Stimulated activated naive CD8-positive, alpha-beta T cell treated with anti-CD3 and anti-CD28 coated beads, Interleukin-15, Interleukin-2, amounts not matched to agents 100 U/mL and 50 U/mL, for 24 hours (primary cell): ENCODE data around the gene LAMP1.
"Not testable (repeated sequence)": the region's sequence is repeated elsewhere in the genome, so short reads cannot be mapped to it uniquely, and the experiment has no call there.

Experiments
- ATAC-seq: fragments of 150-1000 bp; cut with Tn5 transposase; one replicate; pipeline ENCODE4 v1.10.0; 2021
- DNase-seq: peaks from one replicate; pipeline ENCODE4 v3.0.0; 2021

Gene LAMP1

GRCh38 chr13:113297370-113298042, 467 bp downstream of the LAMP1 start:
- DNase-seq = peak; percentile 54
- ATAC-seq = peak; percentile 42

GRCh38 chr13:113298043-113298945, 1.3 kb downstream of the LAMP1 start:
- DNase-seq (no peak), ATAC-seq (no peak)

DNA sequence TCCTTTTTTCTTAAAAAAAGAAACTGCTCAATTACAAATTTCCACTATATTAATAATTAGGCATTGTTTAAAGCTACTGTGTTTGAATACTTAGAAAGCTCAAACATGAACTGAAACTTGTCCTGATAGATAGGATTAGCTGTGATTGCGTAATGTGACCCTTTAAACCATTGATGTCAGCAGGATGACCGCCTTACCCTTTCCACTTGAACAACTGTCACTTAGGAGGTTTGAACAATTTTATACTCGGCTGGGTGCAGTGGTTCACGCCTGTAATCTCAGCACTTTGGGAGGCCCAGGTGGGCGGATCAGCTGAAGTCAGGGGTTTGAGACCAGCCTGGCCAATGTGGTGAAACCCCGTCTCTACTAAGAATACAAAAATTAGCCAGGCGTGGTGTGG, 2.9 kb downstream of the LAMP1 start:
- no peak for ATAC-seq
- DNase-seq = no peak

GRCh38 chr13:113302986-113303385, 5.9 kb downstream of the LAMP1 start:
- no peak for DNase-seq

DNA sequence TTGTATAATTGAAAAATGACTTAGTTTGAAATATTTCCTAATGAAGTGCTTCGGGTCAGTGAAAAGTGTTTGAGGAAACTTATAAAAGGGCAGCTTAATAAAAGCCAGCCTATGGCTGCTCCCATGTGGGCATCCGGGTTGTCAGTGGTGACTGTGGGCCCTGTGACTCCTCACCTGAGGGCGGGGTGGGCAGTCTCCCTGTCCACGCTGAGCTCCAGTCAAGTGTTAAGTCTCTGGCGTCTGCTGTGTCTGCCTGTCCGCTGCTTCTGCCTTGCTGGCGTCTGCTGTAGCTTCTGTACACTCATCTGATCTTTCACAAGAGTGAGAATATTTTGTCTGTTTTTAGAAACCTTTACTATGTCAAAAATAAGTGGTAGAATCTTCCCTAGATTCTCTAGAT, 7.1 kb downstream of the LAMP1 start:
- DNase-seq (no peak), ATAC-seq (no peak)

More at GRCh38 chr13:113302986-113303385, 5.9 kb downstream of the LAMP1 start:
- no peak for ATAC-seq

DNA sequence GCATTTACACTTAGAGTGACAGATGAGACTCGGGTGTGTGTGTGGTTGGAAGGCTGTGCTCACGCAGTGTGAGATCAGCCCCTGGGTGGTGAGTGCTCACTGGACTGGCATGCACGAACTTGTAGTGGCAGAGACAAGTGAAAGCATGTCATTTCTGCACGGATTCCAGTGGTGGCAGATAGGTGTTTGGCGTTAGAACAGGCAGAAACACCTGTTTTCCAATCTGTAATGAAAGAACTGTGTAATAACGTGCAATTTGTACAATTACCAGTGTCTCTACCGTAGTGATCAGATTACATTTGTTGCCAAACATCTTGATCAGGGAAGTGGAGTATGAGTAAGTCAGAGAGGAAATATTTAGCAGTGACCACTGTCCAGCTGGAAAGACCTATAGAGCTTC, 8.2 kb downstream of the LAMP1 start:
- ATAC-seq (no peak), DNase-seq (no peak)

DNA sequence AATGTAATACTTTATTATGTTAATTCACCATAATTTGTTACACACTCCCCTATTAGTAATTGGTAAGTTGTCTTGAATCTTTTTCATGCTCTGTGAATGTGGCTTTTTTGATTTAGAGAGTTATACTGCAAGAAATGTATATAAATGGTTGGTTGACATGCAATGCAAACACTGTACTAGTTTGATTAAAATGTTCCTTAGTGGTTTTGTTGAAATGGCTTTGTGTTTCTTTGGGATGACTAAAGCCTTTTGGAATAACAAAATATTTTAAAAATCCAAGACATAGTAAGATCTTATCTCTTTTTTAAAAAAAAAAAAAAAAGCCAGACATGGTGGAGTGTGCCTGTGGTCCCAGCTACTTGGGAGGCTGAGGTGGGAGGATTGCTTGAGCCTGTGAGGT, 10.5 kb downstream of the LAMP1 start:
- DNase-seq (no peak), ATAC-seq (no peak)

DNA sequence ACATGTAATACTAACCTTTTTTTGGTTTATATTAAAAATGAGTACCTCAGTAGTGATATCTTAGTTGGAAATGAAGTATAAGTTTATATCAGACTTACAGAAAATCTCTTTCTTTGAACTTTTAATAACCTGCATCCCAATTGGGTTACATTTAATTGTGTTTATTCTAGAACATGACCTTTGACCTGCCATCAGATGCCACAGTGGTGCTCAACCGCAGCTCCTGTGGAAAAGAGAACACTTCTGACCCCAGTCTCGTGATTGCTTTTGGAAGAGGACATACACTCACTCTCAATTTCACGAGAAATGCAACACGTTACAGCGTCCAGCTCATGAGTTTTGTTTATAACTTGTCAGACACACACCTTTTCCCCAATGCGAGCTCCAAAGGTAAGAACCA, 12.4 kb downstream of the LAMP1 start:
- DNase-seq = no peak
- ATAC-seq = no peak

DNA sequence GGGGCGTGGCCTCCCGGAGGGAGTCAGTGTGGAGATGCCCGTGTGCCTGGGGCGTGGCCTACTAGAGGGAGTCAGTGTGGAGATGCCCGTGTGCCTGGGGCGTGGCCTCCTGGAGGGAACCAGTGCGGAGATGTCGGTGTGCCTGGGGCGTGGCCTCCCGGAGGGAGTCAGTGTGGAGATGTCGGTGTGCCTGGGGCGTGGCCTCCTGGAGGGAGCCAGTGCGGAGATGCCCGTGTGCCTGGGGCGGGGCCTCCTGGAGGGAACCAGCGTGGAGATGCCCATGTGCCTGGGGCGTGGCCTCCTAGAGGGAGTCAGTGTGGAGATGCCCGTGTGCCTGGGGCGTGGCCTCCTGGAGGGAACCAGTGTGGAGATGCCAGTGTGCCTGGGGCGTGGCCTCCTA, 17.1 kb downstream of the LAMP1 start:
- ATAC-seq, DNase-seq: not testable (repeated sequence)

- not testable (repeated sequence) for ATAC-seq, DNase-seq
These were observed 17.9 kb downstream of the LAMP1 start for GRCh38 chr13:113314895-113315470.

- no peak for ATAC-seq
- DNase-seq = no peak
These were observed 19.0 kb downstream of the LAMP1 start for GRCh38 chr13:113315992-113316391.

DNA sequence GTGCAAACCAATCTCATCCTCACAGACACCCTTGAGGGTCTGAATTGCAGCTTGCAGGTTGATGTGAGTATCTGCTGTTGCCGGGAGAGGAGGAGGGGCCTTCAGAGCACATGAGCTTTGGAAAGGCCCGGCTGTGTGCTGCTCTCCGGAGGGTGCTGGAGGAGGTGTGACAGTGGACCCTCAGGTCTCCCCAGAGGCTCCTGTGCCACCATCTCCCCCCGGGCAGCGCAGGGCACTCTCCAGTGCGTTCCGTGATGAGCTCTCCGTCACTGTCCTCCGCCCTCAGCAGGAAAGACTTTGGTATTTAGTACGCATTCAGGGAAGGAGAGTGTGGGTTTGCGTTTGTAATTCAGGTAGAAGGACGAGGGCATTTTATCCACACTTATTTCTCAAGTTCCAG, 20.0 kb downstream of the LAMP1 start:
- DNase-seq (no peak), ATAC-seq (no peak)

GRCh38 chr13:113318956-113319355, 21.9 kb downstream of the LAMP1 start:
- no peak for DNase-seq
- ATAC-seq = no peak

DNA sequence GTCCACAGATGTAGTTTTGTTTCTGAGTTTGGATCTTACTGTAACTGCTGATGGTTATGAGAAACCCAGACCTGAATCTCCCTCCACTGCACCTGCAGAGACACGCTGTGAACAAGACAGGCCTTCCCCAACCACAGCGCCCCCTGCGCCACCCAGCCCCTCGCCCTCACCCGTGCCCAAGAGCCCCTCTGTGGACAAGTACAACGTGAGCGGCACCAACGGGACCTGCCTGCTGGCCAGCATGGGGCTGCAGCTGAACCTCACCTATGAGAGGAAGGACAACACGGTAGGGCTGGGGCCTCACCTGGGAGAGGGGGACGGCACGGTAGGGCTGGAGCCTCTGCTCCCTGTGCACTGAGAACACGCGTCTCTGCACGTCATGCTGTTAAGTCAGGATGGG, 22.3 kb downstream of the LAMP1 start:
- no peak for ATAC-seq
- no peak for DNase-seq

DNA sequence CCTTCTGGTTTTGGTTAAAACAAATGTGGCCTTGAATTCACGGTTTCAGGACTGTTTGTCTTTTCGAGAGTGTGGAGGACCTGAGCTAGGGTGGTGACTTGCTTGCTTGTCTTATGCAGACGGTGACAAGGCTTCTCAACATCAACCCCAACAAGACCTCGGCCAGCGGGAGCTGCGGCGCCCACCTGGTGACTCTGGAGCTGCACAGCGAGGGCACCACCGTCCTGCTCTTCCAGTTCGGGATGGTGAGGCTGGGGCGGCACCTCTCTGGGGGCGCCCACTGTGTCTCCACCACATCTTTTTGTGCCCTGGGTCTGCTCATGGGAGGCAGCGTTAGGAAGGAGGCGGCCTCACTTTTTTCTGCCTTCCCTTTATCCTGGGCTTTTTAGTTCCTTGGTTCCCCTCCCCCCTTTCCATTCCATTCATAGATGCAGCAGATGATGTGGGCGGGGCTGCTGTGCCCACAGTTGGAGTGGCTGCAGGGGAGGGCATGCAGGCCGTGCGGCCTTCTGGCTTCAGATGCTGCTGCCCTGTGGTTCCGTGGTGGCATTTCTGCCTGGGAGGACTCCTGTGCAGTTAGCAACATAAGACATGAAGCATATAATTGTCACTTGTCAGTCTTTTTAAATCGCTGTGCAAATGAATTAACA, 23.3 kb downstream of the LAMP1 start:
- ATAC-seq (no peak), DNase-seq (no peak)

DNA sequence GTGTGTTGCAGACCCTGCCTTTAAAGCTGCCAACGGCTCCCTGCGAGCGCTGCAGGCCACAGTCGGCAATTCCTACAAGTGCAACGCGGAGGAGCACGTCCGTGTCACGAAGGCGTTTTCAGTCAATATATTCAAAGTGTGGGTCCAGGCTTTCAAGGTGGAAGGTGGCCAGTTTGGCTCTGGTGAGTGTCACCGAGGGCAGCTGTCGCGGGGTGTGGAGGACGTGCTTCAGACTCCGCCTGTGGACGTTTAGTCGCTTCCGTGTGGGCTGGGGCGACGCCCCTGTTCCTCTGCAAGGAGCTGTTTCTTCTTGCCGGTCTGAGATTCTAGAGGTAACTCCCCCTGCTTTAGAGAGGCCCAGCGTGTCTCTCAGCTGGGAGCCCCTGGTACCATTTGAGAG, 24.5 kb downstream of the LAMP1 start:
- no peak for ATAC-seq
- DNase-seq = no peak

DNA sequence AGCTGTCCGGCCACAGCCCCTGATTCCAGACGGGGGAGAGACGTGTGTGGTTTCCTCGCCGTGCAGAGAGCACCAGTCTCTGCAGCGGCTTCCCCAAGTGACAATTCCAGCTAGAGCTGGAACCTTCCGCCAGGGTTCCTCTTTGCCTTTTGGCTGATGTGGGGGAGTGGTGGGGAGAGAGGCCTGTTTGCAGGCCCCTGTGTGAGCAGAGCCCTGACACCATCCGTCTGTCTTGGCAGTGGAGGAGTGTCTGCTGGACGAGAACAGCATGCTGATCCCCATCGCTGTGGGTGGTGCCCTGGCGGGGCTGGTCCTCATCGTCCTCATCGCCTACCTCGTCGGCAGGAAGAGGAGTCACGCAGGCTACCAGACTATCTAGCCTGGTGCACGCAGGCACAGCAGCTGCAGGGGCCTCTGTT, 25.0 kb downstream of the LAMP1 start:
- DNase-seq = no peak
- ATAC-seq = no peak

DNA sequence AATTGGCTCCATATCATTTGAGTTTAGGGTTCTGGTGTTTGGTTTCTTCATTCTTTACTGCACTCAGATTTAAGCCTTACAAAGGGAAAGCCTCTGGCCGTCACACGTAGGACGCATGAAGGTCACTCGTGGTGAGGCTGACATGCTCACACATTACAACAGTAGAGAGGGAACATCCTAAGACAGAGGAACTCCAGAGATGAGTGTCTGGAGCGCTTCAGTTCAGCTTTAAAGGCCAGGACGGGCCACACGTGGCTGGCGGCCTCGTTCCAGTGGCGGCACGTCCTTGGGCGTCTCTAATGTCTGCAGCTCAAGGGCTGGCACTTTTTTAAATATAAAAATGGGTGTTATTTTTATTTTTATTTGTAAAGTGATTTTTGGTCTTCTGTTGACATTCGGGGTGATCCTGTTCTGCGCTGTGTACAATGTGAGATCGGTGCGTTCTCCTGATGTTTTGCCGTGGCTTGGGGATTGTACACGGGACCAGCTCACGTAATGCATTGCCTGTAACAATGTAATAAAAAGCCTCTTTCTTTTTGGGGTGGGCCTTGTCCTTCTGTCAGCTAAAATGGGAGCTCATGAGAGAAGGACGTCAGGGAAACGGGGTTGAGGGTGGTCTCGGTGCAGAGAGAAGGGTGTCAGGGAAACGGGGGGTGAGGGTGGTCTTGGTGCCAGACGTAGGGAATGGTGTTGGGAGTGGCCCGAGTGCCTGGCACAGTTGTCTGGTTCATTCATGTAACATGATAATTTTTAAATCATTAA, 26.0 kb downstream of the LAMP1 start:
- DNase-seq = no peak
- peak; percentile 19 for ATAC-seq

- DNase-seq (no peak), ATAC-seq (no peak)
These were observed 26.8 kb downstream of the LAMP1 start for GRCh38 chr13:113323869-113324268.

DNA sequence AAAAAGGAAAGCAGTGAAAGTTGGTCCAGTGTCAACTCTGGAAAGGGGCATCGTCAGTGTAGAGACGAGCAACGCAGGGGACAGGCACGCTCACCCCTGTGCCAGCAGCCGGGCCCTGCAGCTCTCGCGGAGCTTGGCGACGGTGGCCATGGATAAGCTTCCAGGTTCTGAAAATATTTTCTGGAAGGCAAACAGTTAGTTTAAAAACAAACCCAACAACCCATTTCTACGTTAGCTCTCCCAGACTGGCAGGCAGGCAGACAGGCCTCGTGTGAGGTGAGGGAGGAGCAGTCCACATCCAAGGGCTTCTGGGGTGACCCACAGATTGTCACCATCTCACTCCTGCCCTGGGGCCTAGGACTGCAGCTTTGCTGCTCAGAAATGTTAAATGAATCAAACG, 27.4 kb downstream of the LAMP1 start:
- DNase-seq (no peak), ATAC-seq (no peak)

GRCh38 chr13:113325779-113326178, 28.7 kb downstream of the LAMP1 start:
- ATAC-seq = no peak
- DNase-seq = no peak

DNA sequence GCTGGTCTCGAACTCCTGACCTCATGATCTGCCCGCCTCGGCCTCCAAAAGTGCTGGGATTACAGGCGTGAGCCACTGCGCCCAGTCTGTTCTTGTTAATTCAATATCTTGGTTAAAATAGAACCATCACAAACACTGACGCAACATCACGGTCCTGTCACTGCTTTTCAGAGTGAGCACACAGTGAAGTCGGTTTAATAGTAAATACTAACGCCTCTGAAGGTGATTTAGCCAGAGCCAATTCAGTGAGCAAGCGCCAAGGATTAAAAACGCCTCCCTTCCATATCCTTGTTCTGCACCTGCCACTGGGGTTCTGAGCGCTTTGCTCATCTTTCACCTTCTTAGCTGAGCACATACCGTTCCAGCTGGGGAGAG, 30.3 kb downstream of the LAMP1 start:
- ATAC-seq (no peak), DNase-seq (no peak)
